HG03378 (cell line): Measurements from ENCODE around the gene EID3.
"Not testable (repeated sequence)": the region's sequence is repeated elsewhere in the genome, so short reads cannot be mapped to it uniquely, and the experiment has no call there.

Experiments used
- ATAC-seq: cut with Tn5 transposase; IDR thresholded peaks from one replicate; pipeline ENCODE4 v1.9.1; 2021; ENCODE audit warnings: mild to moderate bottlenecking, moderate library complexity; ENCODE audit not compliant: unreplicated experiment

Gene EID3

DNA sequence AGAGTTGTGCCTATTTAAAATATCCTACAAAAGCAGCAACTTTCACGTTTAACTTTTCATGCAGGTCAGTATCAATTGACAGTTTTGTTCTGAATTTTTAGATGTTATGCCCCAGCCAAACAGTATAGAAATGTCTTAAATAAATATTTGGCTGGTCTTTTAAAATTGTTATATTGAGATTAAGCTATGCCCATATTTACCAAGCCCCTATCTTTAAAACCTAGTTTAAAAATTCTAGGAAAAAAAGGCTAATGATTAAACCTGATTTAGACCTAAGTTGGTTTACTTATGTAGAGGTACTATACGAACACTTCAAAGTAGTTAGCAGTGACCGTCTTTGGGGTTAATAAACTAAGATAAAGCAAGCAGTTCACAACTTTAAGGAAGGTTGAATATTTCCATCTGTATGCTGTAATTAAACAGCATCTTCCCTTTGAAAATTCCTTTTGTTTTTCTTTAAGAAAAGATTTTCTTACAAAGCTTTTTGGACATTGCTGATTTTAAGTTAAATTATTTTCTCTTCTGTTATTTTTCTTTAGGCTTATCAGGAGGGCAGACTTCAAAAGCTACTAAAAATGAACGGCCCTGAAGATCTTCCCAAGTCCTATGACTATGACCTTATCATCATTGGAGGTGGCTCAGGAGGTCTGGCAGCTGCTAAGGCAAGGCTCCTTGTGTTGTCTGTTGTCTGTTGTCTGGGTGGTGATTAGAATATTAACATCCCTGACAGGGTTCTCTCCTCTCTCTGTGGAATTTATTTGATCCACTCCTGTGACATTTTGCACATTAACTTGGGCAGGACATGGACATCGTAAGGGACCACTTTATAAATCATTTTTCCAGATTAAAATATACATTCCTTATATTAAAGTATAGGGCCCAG lies 7.5 kb downstream of the EID3 start:
- ATAC-seq: no peak

- ATAC-seq: no peak
Measured at GRCh38 chr12:104312202-104312601, 8.7 kb downstream of the EID3 start.

GRCh38 chr12:104312654-104313053 lies 9.1 kb downstream of the EID3 start:
- no peak for ATAC-seq

GRCh38 chr12:104313568-104314241 lies 10.2 kb downstream of the EID3 start:
- no peak for ATAC-seq

- no peak for ATAC-seq
Measured at GRCh38 chr12:104314242-104314614, 10.7 kb downstream of the EID3 start.

DNA sequence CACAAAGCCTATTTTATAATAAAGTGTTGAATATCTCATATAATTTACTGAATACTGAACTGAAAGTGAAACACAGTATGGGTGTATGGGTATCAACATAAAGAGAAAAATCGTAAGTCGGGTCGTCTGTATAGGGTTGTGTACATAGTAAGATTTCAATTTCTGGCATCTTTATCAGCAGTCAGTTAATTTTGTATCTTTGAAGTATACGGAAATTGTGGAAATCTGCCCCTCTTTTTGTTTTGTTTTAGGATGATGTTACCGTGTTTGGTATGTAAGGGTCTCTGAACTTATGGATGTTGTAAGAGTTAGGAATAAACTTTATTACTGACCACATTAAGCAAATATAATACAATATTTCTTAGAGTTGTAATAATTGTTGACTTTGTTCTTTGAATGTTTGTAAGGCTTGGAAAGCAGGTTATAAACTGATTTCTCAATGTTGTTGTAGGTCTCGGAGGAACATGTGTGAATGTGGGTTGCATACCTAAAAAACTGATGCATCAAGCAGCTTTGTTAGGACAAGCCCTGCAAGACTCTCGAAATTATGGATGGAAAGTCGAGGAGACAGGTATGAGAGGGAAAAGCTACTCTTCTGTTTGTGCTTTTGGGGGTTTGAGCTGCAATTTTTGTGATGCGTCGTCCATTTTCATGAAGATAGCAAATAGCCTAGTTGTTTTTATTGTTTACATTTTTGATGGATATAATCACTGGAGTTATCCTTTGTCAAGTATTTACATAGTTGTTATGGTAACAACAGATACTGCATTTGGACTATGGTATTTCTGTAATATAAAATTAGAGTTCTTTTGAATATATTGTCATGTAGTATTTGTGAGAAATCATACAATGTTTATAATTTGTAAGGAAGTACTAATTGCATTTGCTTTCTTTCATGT lies 12.0 kb downstream of the EID3 start:
- ATAC-seq: no peak

DNA sequence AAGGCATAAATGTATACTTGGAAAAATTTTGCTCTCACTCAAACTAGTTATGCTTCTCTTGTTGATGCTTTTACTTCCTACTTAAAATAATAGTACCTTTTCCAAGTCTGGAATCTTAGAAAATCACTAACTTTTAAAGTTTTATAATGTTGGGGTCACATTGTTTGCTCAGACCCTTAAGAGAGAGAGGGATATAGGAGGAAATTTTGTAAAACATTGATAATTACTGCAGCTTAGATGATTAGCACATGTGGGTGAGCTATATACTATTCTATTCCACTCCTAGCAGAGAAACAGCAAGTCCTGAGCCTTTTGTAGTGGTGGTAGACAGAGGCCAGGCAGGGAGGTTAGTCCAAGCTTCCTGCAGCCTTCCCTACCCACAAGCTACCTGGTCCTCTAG lies 13.4 kb downstream of the EID3 start:
- no peak for ATAC-seq

- no peak for ATAC-seq
Measured at GRCh38 chr12:104317538-104318210, 14.1 kb downstream of the EID3 start.

- ATAC-seq: no peak
Measured at GRCh38 chr12:104319028-104319427, 15.5 kb downstream of the EID3 start.

DNA sequence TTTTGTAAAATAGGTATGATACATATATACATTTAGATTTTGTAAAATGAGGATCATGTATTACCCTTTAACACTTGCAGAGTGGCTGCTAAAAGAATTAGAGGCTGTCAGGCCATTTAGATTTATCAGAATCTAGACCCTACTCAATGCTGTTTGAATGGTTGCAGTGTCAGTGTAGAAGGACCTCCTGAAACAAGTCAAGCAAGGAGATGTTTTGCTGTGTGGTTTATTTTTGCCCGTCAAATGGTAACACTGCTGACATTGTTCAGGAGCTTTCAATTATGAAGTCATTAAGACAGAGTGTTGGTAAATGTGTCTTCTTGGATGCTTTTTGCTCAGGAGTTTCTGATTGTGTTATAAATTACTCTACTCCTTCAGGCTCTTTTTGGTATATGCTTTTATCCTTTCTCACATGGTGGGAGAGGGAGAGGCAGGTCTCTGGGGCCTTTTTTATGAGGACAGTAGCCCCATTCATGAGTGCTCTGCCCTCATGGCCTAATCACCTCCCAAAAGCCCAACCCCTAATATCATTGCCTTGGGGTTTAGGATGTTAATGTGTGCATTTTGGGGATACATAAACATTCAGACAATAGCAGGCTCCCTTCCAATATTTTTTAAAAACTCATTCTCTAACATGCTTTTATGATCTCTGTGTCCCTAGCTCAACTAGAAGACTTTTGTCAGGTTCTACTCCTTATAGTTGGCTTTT lies 16.5 kb downstream of the EID3 start:
- no peak for ATAC-seq

DNA sequence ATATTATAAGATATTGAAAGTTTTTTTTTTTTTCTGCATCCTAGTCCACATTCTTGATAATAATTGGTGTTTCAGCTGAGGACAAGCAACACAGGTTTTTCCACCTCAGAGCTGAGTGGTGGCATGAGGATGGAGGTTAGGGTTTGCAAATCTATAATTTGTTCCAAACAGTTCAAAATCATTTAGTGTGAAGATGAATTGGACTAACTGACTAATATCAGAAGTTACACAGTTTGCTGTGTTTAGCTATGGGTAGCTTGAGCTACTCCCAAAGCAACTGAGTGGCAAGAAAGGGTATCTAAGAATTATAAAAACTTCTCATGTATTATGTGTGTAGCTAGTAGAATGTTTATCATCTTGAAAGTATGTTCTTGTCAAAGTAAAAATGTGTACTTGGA lies 17.1 kb downstream of the EID3 start:
- ATAC-seq: no peak

- no peak for ATAC-seq
Measured at GRCh38 chr12:104321949-104322348, 18.4 kb downstream of the EID3 start.

DNA sequence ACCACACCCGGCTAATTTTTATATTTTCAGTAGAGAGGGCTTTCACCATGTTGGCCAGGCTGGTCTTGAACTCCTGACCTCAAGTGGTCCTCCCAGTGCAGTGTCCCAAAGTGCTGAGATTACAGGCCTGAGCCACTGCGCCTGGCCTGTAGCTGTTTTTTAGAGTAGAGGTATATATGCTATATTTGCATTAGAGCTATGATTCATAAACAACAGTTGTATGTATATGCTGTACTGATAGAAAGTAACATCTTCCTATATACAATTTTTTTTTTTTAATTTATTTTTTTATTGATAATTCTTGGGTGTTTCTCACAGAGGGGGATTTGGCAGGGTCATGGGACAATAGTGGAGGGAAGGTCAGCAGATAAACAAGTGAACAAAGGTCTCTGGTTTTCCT lies 19.0 kb downstream of the EID3 start:
- ATAC-seq: not testable (repeated sequence)

DNA sequence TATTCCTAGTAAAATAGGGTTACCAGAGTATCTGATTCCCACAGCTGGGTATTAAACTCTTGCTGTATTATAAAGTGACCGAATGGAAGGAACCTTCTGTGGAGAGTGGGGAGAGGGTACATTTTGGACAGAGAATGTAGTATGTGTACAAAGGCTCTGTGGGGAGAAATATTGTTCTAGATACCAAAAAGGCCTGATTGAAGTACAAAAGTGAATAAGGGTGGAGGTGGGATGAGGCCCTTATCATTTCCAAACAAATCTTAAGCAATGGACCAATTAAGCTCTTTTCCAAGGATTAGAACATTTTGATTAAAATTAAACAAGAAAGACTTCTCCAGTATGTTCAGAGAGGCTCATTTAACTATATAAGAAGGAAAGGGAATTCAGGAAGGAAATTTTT lies 20.4 kb downstream of the EID3 start:
- ATAC-seq: no peak

- not testable (repeated sequence) for ATAC-seq
Measured at GRCh38 chr12:104328278-104328677, 24.7 kb downstream of the EID3 start.

GRCh38 chr12:104328790-104329189 lies 25.3 kb downstream of the EID3 start:
- ATAC-seq: no peak

DNA sequence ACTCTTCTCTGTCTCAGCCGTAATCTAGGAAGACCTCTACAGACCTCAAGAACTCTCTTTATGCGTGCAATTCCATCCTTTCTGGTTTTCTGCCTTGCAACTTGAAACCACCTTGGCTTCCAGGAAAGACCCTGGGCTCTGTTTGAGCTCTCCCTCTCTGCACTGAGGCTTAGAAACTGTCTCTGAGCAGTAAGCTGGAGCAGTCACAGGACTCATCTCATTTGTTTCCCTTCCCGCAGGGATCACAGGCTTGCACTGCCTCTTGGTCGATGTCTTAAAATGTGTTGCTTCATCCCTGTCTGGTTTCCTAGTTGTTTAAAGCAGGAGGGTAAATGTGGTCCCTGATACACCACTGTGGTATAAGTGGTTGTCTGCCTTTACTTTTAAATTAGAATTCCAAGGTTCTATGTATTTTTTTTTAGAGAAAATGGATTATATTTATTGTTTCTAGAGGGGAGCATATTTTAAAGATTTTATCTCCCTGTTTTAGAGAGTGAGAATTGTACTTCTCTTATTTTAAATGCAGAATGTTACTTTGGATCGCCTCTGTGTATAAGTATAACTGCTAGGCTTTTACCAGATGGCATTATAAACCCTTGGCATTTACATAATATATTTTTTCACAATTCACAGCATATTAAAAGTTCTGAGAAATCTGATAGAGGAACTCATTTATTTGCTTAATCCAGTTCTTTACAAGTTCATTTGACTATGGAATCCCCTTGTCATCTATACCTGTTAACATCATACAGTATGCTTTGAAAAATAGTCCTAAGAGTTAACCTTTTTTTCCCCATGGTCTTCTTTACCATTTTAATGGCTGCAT lies 26.4 kb downstream of the EID3 start:
- no peak for ATAC-seq

DNA sequence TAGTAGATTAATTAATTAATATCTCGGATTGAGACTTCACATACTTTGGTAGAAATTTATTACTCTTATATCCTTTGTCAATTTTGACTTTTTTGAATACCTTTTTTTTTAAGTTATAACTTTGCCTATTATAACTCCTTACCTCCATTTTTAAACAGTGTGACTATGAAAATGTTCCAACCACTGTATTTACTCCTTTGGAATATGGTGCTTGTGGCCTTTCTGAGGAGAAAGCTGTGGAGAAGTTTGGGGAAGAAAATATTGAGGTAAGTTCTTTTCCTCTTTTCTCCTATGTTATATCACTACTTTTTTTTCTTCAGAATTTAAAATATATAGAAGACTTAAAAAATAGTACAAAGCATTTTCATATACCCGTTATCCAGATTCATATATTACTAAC lies 27.8 kb downstream of the EID3 start:
- ATAC-seq: no peak

DNA sequence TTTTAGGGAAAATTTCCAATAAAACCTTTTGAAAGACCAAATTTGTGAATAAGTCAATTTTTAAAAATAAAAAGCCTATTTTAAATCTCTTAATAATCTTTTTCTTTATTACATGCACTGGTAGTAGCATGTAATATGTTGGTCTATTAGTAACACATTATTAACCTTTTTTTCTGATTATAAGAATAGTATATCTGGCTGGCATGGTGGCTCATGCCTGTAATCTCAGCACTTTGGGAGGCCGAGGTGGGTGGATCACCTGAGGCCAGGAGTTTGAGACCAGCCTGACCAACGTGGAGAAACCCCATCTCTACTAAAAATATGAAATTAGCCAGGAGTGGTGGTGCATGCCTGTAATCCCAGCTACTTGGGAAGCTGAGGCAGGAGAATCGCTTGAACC lies 28.7 kb downstream of the EID3 start:
- ATAC-seq: not testable (repeated sequence)
